Karpas-422 (cell line): ENCODE data around the gene S1PR5. TPM values are rescaled to one million over a fixed set of nuclear protein-coding genes. Genes with fewer than 3 reads are reported as not detected.
"Not testable (repeated sequence)": the region's sequence is repeated elsewhere in the genome, so short reads cannot be mapped to it uniquely, and the experiment has no call there.

ENCODE experiments used
- DNase-seq: peaks from one replicate; pipeline ENCODE4 v3.0.0-alpha.2; 2015
- H2AFZ ChIP-seq: fragments of 200-600 bp; sonication (generic); 2 replicates; pipeline ENCODE4 v1.6.1; 2014; ENCODE audit warnings: antibody characterized with exemption, low read length, mixed read lengths
- H3K27ac ChIP-seq: fragments of 200-600 bp; sonication (generic); 2 replicates; pipeline ENCODE4 v1.5.1; 2014; ENCODE audit warnings: mild to moderate bottlenecking, low read length, moderate library complexity
- H3K27me3 ChIP-seq: fragments of 200-600 bp; sonication (generic); 2 replicates; pipeline ENCODE4 v1.6.1; 2014; ENCODE audit warnings: low read length, mixed read lengths
- H3K36me3 ChIP-seq: fragments of 200-600 bp; sonication (generic); 2 replicates; pipeline ENCODE4 v1.6.1; 2014; ENCODE audit warnings: low read length, mixed read lengths; ENCODE audit not compliant: insufficient read depth
- H3K4me1 ChIP-seq: fragments of 200-600 bp; sonication (generic); 2 replicates; pipeline ENCODE4 v1.6.1; 2014; ENCODE audit warnings: mild to moderate bottlenecking, low read length, mixed read lengths
- H3K4me2 ChIP-seq: fragments of 200-600 bp; sonication (generic); 2 replicates; pipeline ENCODE4 v1.6.1; 2014; ENCODE audit warnings: low read length, low read depth, mild to moderate bottlenecking; ENCODE audit not compliant: poor library complexity, severe bottlenecking
- H3K4me3 ChIP-seq: fragments of 200-600 bp; sonication (generic); 2 replicates; pipeline ENCODE4 v1.5.1; 2014; ENCODE audit warnings: mild to moderate bottlenecking, antibody characterized with exemption, low read length, mixed read lengths
- H3K79me2 ChIP-seq: fragments of 200-600 bp; sonication (generic); 2 replicates; pipeline ENCODE4 v1.6.1; 2014; ENCODE audit warnings: mild to moderate bottlenecking, low read length, mixed read lengths
- H3K9ac ChIP-seq: fragments of 200-600 bp; sonication (generic); 2 replicates; pipeline ENCODE4 v1.6.0; 2014; ENCODE audit warnings: low read length
- H3K9me2 ChIP-seq: fragments of 200-600 bp; sonication (generic), shearing (Covaris generic); replicated peaks from 2 replicates; pipeline ENCODE4 v1.6.0; 2014; ENCODE audit warnings: mild to moderate bottlenecking, low read length, moderate library complexity; ENCODE audit not compliant: insufficient read depth
- H3K9me3 ChIP-seq: fragments of 300-700, 200-600 bp; sonication (generic); 2 replicates; pipeline ENCODE4 v1.6.1; 2014; ENCODE audit warnings: low read length, mixed read lengths
- H4K20me1 ChIP-seq: fragments of 200-600 bp; sonication (generic); 2 replicates; pipeline ENCODE4 v1.6.1; 2014; ENCODE audit warnings: mild to moderate bottlenecking, antibody characterized with exemption, low read length, low read depth; ENCODE audit not compliant: insufficient read depth
- total RNA-seq: library from RNA; depleted of rRNA; stranded (reverse); fragments of >200 nt; shearing (Covaris generic); gene quantifications from 2 replicates; pipeline ENCODE4 v1.2.3, GENCODE V29; 2014; ENCODE audit warnings: low replicate concordance

S1PR5 gene
- total RNA-seq, 1 experiment from 2014 or later: not detected

DNA sequence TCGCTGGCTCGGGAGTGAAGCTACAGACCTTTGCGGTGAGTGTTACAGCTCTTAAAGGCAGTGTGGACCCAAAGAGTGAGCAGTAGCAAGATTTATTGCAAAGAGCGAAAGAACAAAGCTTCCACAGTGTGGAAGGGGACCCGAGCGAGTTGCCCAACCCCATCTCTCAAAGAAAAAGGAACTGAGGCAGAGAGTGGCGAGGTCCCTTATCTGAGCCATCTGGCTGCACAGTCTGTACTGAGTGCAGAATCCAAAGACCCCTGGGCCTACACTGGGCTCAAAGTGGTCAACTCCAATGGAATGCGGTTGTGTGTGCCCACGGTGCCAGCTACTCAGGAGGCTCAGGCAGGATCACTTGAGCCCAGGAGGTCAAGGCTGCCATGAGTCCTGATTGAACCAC is 21.8 kb upstream of the S1PR5 start:
- DNase-seq: peak; percentile 31
- not testable (repeated sequence) for H3K4me2 ChIP-seq, H3K27me3 ChIP-seq, H3K27ac ChIP-seq, H3K9me3 ChIP-seq, H3K4me3 ChIP-seq, H2AFZ ChIP-seq, H3K9ac ChIP-seq, H3K36me3 ChIP-seq, H4K20me1 ChIP-seq, H3K9me2 ChIP-seq, H3K79me2 ChIP-seq
- H3K4me1 ChIP-seq: peaks cover 12% of the 10 kb centered on the region

DNA sequence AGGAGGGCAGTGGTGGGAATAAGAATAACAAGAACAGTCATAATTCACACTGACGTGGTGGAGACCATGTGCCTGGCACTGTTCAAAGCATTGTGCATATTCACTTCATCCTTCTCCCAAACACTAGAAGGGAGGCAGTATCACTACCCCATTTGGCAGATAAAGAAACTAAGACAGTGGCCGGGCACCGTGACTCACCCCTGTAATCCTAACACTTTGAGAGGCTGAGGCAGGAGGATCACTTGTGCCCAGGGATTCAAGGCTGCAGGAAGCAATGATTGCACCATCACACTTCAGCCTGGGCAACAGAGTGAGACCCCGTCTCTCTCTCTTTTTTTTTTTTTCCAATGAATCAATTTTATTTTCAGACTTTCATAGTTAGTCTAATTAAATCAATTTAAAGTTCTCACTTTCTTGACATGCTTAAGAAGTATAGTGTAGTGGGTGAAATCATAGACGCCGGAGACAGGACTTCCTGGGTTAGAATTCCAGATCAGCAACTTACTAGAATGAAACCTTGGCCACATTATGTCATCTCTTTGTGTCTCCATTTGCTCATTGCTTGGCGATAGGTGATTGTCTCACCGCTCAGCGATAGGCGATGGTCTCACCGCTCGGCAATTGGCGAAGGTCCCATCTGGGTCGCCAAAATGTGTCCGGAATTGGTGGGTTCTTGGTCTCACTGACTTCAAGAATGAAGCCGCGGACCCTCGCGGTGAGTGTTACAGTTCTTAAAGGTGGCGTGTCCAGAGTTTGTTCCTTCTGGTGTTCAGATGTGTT is 21.1 kb upstream of the S1PR5 start:
- Histone ChIP-seq H3K36me3 (no peaks in the 10 kb centered on the region), H3K27ac (no peak overlapping the region), H3K9me3 (no peaks in the 10 kb centered on the region), H3K4me1 (peaks cover 10% of the 10 kb centered on the region), H3K4me3 (no peak overlapping the region), H3K4me2 (no peak overlapping the region), H3K9me2 (no peaks in the 10 kb centered on the region), H3K27me3 (no peaks in the 10 kb centered on the region), H3K9ac (no peak overlapping the region), H2AFZ (no peak overlapping the region), H4K20me1 (no peaks in the 10 kb centered on the region), H3K79me2 (no peaks in the 10 kb centered on the region)
- peak; percentile 36 for DNase-seq

DNA sequence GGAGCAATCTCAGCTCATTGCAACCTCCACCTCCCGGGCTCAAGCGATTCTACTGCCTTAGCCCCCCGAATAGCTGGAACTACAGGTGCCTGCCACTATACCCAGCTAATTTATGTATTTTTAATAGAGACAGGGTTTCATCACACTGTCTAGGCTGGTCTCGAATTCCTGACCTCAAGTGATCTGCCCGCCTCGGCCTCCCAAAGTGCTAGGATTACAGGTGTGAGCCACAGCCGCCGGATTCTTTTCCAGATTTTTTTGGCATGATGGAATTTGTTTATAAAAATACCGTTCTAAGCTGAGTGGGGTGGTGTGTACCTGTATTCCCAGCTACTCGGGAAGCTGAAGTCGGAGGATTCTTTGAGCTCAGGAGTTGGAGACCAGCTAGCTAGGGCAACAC is 20.4 kb upstream of the S1PR5 start:
- peak; percentile 26 for DNase-seq
- no peak overlapping the region for H3K9ac ChIP-seq
- H3K4me3 ChIP-seq: no peak overlapping the region
- H2AFZ ChIP-seq: no peak overlapping the region
- no peak overlapping the region for H3K4me2 ChIP-seq
- H3K27me3 ChIP-seq: no peaks in the 10 kb centered on the region
- H3K36me3 ChIP-seq: no peaks in the 10 kb centered on the region
- no peaks in the 10 kb centered on the region for H3K9me3 ChIP-seq
- H3K9me2 ChIP-seq: no peaks in the 10 kb centered on the region
- H4K20me1 ChIP-seq: no peaks in the 10 kb centered on the region
- H3K4me1 ChIP-seq: peaks cover 3% of the 10 kb centered on the region
- no peak overlapping the region for H3K27ac ChIP-seq
- H3K79me2 ChIP-seq: no peaks in the 10 kb centered on the region

DNA sequence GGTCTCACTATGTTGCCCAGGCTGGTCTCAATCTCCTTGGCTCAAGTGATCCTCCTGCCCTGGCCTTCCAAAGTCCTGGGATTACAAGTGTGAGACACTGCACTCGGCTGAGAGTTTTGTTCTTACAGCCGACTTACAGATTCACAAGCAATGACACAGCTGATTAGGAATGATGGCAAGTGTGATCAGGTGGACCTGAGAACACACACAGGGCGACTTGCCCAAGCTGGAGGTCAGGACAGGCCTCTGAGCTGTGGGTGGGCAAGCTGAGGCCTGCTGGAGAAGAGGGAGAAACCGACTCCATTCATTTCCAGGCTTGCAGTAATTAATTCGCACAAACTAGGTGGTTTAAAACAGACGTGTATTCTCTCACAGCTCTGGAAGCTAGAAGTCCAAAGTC is 18.4 kb upstream of the S1PR5 start:
- H2AFZ ChIP-seq: no peak overlapping the region
- no peaks in the 10 kb centered on the region for H3K79me2 ChIP-seq
- H4K20me1 ChIP-seq: no peaks in the 10 kb centered on the region
- no peaks in the 10 kb centered on the region for H3K9me2 ChIP-seq
- H3K9ac ChIP-seq: no peak overlapping the region
- H3K27ac ChIP-seq: no peak overlapping the region
- DNase-seq: peak; percentile 11
- H3K36me3 ChIP-seq: no peaks in the 10 kb centered on the region
- H3K27me3 ChIP-seq: no peaks in the 10 kb centered on the region
- H3K4me2 ChIP-seq: no peak overlapping the region
- no peak overlapping the region for H3K4me3 ChIP-seq
- H3K4me1 ChIP-seq: no peaks in the 10 kb centered on the region
- no peaks in the 10 kb centered on the region for H3K9me3 ChIP-seq

DNA sequence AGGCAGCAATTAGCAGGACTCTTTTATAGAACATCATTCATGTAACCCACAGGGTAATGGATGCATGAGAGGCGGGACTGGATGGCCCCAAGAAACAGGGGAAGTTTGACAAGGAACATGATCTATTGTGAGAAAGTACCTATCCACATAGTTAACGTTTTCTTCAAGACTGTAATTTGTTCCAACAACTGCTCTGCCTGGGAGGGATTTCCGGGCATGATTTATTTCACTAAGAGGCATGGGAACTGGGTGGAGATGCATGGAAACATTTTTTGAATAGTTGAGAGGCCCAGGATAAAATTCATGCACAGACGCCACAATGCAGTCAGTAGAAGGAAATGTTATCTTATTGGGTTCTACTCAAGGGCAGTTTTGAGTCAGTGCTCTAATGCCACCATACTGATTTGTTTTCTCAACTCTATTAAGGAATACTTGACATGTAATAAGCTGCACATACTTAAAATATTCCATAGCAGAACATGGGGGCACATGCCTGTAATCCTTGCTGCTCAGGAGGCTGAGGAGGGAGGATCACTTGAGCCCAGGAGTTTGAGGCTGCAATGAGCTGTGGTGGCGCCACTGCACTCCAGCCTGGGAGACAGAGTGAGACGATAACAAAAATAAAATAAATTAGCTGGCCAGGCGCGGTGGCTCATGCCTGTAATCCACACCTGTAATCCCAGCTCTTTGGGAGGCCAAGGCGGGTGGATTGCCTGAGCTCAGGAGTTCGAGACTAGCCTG is 16.6 kb upstream of the S1PR5 start:
- Histone ChIP-seq H3K9me3 (no peaks in the 10 kb centered on the region), H3K79me2 (no peaks in the 10 kb centered on the region), H3K27me3 (no peaks in the 10 kb centered on the region), H3K4me3 (no peak overlapping the region), H3K9me2 (no peaks in the 10 kb centered on the region), H3K36me3 (no peaks in the 10 kb centered on the region), H4K20me1 (no peaks in the 10 kb centered on the region), H3K4me1 (no peaks in the 10 kb centered on the region), H3K27ac (no peak overlapping the region), H3K4me2 (no peak overlapping the region), H3K9ac (no peak overlapping the region), H2AFZ (no peak overlapping the region)
- peak; percentile 10 for DNase-seq

DNA sequence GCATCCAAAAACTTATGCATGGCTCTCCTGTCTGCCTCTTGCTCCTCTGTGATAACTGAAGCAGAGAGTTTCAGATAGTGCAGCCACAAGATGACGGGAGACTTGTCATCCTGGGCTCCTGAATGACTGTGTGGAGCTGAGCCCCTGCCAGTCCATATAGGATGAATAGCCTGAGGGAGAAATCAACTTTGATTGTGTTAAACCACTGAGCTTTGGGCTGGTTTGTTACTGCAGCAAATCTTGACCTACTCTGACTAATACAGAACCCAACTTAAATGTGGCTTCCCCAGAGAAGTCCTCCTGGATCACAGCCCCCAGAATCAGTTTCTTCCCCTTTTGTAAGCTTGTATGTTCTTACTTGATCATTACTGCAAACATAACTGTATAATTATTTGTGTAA is 15.2 kb upstream of the S1PR5 start:
- Histone ChIP-seq H3K9me3 (no peaks in the 10 kb centered on the region), H2AFZ (no peak overlapping the region), H3K9me2 (no peaks in the 10 kb centered on the region), H3K9ac (no peak overlapping the region), H3K4me1 (no peaks in the 10 kb centered on the region), H3K79me2 (no peaks in the 10 kb centered on the region), H3K27me3 (no peaks in the 10 kb centered on the region), H3K4me3 (no peak overlapping the region), H4K20me1 (no peaks in the 10 kb centered on the region), H3K4me2 (no peak overlapping the region), H3K27ac (no peak overlapping the region), H3K36me3 (no peaks in the 10 kb centered on the region)
- DNase-seq: no peak

DNA sequence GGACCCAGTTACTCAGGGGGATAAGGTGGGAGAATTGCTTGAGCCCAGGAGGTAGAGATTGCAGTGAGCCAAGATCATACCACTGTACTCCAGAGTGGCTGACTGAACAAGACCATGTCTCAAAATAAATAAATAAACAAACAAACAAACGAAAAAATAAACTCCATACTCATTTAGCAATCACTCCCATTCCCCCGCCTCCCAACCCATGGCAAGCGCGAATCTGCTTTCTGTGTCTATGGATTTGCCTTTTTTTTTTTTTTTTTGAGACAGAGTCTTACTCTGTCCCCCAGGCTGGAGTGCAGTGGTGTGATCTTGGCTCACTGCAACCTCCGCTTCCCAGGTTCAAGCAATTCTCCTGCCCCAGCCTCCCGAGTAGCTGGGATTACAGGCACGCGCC is 9.6 kb upstream of the S1PR5 start:
- H3K9me2 ChIP-seq, H2AFZ ChIP-seq, H3K36me3 ChIP-seq, H3K9me3 ChIP-seq, H3K4me1 ChIP-seq, H3K4me3 ChIP-seq, H3K9ac ChIP-seq, H3K27ac ChIP-seq, H3K4me2 ChIP-seq, H4K20me1 ChIP-seq, H3K27me3 ChIP-seq, H3K79me2 ChIP-seq: not testable (repeated sequence)
- peak; percentile 14 for DNase-seq

DNA sequence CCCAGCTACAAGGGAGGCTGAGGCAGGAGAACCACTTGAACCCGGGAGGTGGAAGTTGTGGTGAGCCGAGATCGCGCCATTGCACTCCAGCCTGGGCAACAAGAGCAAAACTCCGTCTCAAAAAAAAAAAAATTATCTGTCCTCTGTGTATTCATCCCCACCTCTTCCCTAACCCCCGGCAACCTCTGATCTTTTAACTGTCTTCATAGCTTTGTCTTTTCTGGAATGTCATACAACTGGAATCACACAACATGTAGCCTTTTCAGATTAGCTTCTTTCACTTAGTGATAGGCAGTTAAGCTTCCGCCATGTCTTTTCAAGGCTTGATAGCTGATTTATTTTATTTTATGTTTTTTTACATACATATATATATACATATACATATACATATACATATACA is 8.4 kb upstream of the S1PR5 start:
- no peaks in the 10 kb centered on the region for H3K4me1 ChIP-seq
- DNase-seq: no peak
- H3K4me2 ChIP-seq: no peak overlapping the region
- H3K9me3 ChIP-seq: no peaks in the 10 kb centered on the region
- no peak overlapping the region for H2AFZ ChIP-seq
- no peaks in the 10 kb centered on the region for H3K36me3 ChIP-seq
- no peaks in the 10 kb centered on the region for H4K20me1 ChIP-seq
- H3K27me3 ChIP-seq: no peaks in the 10 kb centered on the region
- H3K9me2 ChIP-seq: no peaks in the 10 kb centered on the region
- no peak overlapping the region for H3K4me3 ChIP-seq
- no peak overlapping the region for H3K27ac ChIP-seq
- no peaks in the 10 kb centered on the region for H3K79me2 ChIP-seq
- H3K9ac ChIP-seq: no peak overlapping the region
